ENCODE results near the gene ORC6.

GRCh38 chr16:46695937-46696336, 6.5 kb downstream of the ORC6 start:
- TF ChIP-seq CTCF (conservative IDR thresholded peaks at IDR 0.05; ENCODE audit: low read depth, low read length) (no peak), EZH2 (IDR thresholded peaks at IDR 0.05; ENCODE audit: borderline replicate concordance, low read depth, low read length, poor library complexity, severe bottlenecking) (no peak)

All from A673 (cell line).